Endometrium (tissue), 2 donors: Measurements from ENCODE around the gene PAEP.
"Not testable (repeated sequence)": the region's sequence is repeated elsewhere in the genome, so short reads cannot be mapped to it uniquely, and the experiment has no call there.

Experiments
- FAIRE-seq: peaks from 2 replicates; lab custom pipeline; 2012; peaks lifted over from hg19 to GRCh38; lab: Jason Lieb, UNC
- donor health status: control.
- donor health status: control.

The PAEP gene

DNA sequence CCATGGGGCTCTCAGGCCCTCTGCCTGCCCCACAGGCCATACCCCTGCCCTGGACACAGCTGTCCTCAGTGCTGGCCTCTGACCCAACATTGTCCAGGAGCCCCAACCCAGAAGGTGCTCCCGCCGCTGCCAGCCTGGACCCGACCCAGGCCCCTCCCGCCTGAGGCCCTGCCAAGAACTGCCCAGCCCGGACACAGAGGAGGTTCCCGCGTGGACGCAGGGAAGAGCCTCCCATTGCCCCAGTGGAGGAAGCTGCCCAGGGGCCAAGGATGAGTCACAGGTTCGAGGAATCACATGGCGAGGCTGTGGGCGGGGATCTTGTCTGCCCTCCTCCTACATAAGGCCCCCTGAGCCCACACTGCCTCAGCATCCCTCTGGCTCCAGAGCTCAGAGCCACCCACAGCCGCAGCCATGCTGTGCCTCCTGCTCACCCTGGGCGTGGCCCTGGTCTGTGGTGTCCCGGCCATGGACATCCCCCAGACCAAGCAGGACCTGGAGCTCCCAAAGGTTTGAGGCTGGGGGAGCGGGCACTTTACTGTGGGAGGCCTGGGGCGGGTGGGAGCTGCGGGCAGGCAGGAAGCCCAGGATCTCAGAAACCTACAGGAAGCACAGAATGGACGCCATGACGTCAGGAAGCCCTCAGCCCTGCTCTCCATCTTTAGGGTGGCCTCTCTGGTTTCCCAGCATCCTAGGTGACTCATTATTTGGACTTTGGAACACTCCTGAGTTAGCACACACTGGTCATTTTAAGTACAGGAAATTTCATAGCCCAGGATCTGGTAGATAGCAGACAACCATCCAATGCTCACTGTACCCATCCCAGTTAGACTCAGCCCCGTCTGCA is at the start of gene PAEP:
TSS of gene PAEP (plus strand) at position 366 of the 844 bp plus-strand sequence.
- no peak for FAIRE-seq

DNA sequence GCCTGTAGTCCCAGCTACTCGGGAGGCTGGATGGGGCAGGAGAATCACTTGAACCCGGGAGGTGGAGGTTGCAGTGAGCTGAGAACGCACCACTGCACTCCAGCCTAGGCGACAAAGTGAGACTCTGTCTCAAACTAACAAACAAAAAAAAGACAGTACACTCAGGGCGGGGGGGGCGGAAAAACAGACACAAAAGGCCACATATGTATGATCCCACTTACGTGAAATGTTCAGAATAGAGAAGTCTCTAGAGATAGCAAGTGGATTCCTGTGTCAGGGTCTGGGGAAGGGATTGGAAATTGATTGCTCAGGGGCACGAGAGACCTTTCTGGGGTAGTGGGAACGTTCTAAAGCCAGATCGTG is 49.3 kb upstream of the PAEP start:
- no peak for FAIRE-seq

- FAIRE-seq: no peak
Observed at GRCh38 chr9:135512904-135513303, 48.7 kb upstream of the PAEP start.

DNA sequence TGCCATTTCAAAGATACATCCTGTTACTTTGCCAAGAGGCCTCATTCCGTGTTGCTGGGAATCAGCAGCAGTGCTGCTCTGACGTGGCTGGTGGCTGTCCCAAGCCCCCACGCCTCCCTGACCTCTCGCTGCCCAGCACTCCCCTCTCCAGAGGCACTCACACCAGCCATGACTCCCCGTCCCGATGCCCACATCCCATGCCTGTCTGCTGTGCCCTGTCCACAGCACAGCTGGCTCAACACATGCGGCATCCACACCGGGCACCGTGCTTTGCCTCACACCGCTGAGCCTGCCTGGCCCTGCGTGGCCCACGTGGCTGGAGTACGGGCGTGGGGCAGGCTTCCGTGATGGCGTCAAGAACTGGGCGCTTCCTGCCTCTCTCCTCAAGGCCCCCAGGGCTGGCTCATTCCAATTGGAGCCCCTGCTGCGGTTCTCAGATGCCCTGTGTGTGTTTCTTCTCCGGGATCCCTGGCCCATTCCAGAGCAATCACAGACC is 48.2 kb upstream of the PAEP start:
- no peak for FAIRE-seq

GRCh38 chr9:135513906-135514305 is 47.6 kb upstream of the PAEP start:
- not testable (repeated sequence) for FAIRE-seq

GRCh38 chr9:135514342-135515082 is 47.0 kb upstream of the PAEP start:
- FAIRE-seq: no peak

DNA sequence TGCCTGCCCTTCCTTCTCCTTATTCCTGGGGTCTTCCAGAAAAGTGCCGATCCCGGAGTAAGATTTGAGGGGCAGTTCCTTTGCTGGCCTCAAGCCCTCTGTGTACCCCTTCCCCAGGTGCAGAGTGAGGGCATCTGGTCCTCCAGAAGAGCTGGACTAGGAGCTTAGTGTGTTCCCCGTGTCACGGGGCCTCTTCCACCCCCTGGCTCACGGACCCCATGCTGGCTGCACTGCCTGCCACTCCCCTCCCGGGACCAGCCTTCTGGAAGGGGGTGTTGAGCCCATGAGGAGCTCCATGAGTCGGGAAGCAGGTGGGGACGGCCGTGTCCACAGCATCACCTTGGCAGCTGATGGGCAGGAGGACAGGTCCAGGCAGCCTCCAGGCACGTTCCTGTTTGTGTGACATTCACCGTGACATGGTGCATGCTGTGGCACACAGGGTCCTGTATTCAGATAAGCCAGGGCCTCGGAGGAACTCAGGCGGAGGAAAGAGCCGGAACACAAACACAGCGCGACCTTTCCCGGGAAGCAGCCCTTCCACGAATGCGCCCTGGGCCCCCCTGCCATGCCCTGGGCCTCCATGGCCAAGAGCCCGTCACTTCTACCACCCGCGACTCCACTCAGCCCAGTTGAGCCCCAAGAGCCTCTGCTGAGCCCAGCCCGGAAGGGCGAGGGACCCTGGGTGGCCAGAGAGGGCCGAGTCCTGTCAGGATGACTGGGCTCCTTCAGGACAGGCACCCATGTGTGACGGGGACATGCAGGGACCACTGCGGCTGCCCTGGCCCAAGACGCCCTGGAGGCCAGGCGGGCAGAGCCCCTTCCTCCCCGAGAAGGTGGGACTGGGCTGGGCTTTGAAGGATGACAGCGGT is 46.2 kb upstream of the PAEP start:
- FAIRE-seq: no peak

DNA sequence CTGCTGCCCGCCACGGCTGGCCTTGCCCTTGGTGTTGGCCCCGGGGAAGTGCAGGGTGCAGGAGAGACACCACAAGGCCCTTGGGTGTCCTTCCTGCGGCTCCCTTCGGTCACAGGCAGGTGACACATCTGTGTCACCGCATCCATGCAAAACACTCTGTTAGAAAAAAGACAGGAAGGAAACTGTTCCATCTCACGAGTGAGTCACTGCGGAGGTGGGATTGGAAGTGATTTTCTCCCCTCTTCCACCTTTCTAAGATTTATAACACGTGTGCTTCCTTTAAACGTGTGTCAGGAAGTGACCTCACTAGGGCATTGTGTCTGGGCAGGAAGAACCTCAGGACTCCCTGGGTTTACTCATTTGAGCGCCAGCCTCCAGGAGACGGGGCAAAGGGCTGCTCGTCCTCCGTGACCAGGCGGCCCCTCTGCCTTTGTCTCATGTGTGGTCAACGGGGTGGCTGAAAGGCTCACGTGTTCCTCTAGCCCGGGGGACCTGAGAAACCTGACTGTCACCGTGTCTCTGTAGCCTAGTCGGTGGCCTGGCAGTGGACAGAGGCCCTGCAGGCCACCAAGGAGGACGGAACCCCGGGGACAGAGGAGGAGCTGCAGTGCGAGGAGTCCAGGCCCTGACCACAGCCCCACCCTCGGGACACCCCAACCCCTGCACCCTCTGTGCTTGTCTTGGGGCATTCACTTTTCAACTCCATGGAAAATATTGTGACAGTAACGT is 45.3 kb upstream of the PAEP start:
- FAIRE-seq: no peak

- FAIRE-seq: no peak
Observed at GRCh38 chr9:135517407-135517822, 44.1 kb upstream of the PAEP start.

DNA sequence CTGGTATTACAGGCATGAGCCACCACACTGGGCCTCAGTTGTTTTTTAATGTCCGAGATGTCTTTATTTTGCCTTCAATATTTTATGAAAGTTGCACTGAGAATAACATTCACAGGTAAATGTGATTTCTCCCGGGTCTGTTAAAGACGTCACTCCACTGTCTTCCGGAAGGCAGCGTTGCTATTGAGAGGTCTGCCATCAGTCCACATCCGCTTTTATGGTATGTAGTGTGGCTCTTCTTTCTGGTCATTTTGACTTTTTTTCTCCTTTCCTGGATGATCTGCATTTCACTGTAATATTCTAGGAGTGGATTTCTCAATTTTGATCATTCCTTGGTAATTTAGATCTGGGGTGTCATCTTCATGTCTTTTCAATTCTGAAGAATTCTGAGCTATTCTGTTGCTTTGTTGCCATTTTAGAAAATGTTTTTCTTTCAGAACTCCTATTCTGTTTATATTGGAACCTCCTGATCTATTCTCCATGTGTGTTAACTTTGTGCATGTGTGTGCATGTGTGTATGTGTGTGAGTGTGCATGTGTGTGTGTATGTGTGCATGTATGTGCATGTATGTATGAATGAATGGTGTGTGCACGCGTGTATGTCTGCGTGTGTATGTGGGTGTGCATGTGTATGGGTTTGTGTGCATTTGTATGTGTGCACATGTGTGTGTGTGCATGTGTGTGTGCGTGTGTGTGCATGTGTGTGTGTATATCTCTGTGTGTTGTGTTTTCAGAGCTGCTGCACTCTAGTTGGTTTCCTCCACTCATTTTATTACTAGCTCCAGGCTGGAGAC is 42.2 kb upstream of the PAEP start:
- FAIRE-seq: no peak

- no peak for FAIRE-seq
Observed at GRCh38 chr9:135520916-135521607, 40.5 kb upstream of the PAEP start, which contains the start of gene LCN1. Gene LCN1 (plus strand): TSS chr9:135521440. CDS start chr9:135521498, 58 bp downstream.

DNA sequence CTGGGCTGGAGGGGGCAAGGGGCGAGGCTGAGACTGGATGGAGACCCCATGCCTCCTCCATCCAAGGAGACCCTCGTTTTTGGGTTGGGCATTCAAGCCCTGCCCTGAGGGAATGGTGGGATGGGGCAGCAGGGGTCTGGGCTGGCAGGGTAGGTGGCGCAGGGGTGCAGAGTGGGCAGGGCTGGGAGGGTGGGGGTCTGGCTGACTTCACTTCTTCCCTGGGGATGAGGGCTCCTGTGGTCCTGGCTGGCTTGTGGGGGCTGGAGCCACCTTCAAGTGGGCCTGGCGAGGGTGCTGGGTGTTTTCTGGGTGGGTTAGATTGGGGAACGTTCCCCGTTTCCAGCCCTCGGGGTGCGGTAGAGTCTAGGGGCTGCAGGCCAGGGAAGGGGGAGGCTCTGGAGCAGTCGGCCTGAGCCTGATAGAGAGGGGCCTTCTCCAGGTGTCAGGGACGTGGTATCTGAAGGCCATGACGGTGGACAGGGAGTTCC is 39.9 kb upstream of the PAEP start:
- FAIRE-seq: no peak

DNA sequence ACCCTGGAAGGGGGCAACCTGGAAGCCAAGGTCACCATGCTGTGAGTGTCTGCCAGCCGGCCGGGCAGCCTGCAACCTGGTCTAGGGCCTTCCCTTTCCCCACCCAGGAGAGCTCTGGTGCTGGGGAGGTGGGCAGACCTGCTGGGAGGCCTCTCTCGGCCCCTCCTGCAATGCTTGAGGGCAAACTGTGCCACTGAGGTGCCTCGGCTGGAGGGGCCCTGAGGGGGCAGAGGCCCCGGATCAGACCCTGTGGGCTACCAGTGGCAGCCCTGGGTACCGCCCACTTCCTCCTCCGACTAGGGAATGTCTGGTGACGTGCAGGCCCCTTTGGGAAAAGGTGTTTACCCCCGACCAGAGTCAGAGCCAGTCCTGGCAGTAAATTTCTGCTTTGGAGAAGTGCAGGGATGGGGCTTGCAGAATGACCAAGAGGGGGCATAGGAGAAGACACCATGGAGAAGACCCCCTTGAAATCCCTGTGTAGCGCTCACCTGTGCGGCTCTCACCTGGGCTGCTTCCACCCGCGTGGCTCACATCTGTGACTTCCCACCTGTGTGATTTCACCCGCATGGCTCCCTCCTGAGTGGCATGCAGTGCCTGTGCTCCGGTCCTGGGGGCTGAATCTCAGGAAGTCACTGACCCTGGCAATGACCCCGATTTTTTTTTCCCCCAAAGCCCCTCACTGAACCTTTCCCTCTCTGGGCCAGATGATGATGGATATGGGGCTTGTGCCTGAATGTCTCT is 39.2 kb upstream of the PAEP start:
- FAIRE-seq: no peak

- FAIRE-seq: no peak
Observed at GRCh38 chr9:135522931-135523330, 38.6 kb upstream of the PAEP start.

GRCh38 chr9:135523521-135524129 is 37.9 kb upstream of the PAEP start:
- FAIRE-seq: no peak

DNA sequence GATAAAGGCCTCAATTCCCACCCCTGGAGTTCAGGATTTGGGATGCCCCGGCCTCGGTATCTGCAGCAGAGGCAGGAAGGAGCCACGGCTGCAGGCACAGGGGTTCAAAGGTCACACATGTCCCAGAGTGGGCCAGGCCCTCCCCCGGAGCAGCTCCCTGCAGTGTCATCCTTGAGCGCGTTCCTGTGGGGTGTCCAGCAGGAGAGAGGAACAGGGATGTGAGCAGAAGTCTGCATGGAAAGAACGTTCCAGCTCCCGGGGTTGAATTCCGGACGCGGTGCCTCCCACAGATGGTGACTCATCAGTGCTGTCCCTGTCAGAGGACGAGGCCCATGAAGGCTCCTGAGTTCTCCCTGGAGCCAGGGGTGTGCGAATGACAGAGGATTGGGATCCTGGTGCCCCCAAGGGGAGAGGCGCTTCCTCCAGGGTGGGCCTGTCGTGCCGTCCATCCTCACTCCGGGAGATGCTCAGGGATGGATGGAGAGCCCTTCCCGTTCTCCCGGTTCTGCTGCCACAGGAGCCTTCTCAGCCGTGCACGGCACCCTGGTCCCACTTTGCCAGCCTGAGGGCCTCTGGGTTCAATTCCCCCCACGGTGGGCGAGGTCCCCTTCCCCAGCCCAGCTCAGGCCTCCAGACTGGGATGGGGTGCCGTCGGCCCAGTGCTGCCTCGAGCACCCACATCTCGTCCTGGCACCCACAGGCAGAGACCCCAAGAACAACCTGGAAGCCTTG is 37.3 kb upstream of the PAEP start:
- no peak for FAIRE-seq

DNA sequence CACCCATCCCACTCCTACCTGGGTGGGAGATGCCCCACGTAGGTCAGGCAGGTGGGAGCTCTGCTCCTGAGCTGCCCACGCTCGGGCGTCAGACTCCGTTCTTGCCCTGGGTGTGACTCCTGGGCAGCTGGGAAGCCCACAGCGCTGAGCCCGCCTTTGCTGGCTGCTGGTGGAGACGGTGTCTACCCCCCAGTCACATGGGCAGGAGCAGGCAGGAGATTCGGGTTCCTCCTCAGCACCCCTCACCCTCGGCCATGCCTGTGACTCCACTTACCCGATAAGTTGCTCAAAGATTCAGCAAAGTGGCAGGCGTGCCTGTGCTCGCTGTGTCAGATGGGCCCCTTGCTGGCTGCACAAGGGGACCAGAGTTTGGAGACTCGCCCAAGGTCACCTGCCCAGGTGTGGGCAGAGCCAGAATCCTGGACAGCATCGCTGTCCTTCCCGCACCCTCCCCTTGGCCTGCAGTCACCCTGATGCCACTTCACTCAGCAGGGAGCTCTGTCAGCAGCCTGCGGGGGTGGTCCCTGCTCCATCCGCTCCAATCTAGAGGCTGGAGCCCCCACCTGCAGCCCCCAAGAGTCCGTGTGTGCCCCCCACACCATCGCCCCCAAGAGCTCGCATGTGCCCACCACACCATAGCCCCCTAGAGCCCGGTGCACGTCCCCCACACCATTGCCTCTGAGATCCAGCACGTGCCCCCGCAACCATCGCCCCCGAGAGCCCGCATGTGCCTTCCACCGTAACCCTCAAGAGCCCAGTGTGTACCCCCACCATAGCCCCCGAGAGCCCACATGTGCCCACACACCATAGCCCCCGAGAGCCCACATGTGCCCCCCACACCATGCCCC is 36.1 kb upstream of the PAEP start:
- FAIRE-seq: no peak
